Neural crest cell (in vitro differentiated cells): ENCODE data around the gene CRYBB2. TPM values are rescaled to one million over a fixed set of nuclear protein-coding genes. Genes with fewer than 3 reads are reported as not detected.

Experiments
- DNase-seq: peaks from one replicate; pipeline ENCODE4 v3.0.0; 2021; ENCODE audit warnings: low read depth, mixed read lengths, low spot score
- H3K27ac Mint-ChIP-seq: one replicate; pipeline ENCODE4 v1.8.0; 2021; ENCODE audit warnings: mild to moderate bottlenecking, mixed read lengths; ENCODE audit not compliant: unreplicated experiment
- H3K27me3 Mint-ChIP-seq: 2 replicates; pipeline ENCODE4 v1.8.0; 2021; ENCODE audit warnings: low read depth, mild to moderate bottlenecking, mixed read lengths
- H3K36me3 Mint-ChIP-seq: 2 replicates; pipeline ENCODE4 v1.8.0; 2021; ENCODE audit warnings: low read depth, mild to moderate bottlenecking, mixed read lengths
- H3K4me1 Mint-ChIP-seq: 2 replicates; pipeline ENCODE4 v1.8.0; 2021; ENCODE audit warnings: mixed read lengths
- H3K4me3 Mint-ChIP-seq: one replicate; pipeline ENCODE4 v1.8.0; 2021; ENCODE audit warnings: mild to moderate bottlenecking, mixed read lengths
- H3K9me3 Mint-ChIP-seq: 2 replicates; pipeline ENCODE4 v1.8.0; 2021; ENCODE audit warnings: mixed read lengths
- long read RNA-seq: library from polyadenylated mRNA; unstranded; transcript quantifications from one replicate; pipeline ENCODE4 v2.0.0, GENCODE V29; 2020
- total RNA-seq: library from RNA; stranded (reverse); gene quantifications from 2 replicates; pipeline ENCODE4 v1.2.1, GENCODE V29; 2021
- TF ChIP-seq, protein P1 (sequence below): fragments of 200-600 bp; sonication (generic); conservative IDR thresholded peaks from 2 replicates; pipeline ENCODE4 v1.5.0; 2021; ENCODE audit warnings: antibody characterized with exemption, mild to moderate bottlenecking

Gene CRYBB2, protein sequence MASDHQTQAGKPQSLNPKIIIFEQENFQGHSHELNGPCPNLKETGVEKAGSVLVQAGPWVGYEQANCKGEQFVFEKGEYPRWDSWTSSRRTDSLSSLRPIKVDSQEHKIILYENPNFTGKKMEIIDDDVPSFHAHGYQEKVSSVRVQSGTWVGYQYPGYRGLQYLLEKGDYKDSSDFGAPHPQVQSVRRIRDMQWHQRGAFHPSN
- total RNA-seq = not detected in 2 replicates
- long read RNA-seq = 0 reads

DNA sequence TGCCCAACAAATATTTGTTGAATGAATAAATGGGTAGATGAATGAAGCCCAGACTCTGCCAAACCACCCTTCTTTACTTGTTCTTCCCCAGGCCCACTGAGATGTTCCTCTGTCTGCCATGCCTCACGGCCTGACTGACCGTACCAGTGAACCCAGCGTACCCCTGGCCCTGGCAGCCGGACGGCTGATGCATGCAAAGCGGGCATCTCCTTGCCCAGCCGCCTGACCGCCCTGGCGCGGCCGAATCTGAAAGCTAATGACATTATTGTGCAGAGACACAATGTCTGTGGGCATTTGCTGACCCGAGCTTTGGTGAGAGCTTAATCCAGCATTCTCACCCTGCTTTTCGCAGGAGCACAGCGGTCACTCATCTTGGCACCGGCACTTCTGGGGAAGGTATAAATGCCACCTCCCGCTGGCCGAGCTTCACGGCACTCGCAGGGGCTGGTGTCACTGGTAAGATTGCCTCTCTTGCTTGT is at the start of gene CRYBB2:
Gene CRYBB2 (plus strand): TSS at position 429 of the 479 bp plus-strand sequence. CDS start 1,791 bp downstream, outside the sequence.
- Mint-ChIP-seq H3K27ac (no peak within 1 kb of the TSS), H3K4me1 (peaks cover 8% of the 10 kb centered on the region), H3K4me3 (no peak within 1 kb of the TSS), H3K36me3 (no peaks in the 10 kb centered on the region), H3K27me3 (peaks cover 33% of the 10 kb centered on the region), H3K9me3 (no peaks in the 10 kb centered on the region)
- TF ChIP-seq, protein P1, sequence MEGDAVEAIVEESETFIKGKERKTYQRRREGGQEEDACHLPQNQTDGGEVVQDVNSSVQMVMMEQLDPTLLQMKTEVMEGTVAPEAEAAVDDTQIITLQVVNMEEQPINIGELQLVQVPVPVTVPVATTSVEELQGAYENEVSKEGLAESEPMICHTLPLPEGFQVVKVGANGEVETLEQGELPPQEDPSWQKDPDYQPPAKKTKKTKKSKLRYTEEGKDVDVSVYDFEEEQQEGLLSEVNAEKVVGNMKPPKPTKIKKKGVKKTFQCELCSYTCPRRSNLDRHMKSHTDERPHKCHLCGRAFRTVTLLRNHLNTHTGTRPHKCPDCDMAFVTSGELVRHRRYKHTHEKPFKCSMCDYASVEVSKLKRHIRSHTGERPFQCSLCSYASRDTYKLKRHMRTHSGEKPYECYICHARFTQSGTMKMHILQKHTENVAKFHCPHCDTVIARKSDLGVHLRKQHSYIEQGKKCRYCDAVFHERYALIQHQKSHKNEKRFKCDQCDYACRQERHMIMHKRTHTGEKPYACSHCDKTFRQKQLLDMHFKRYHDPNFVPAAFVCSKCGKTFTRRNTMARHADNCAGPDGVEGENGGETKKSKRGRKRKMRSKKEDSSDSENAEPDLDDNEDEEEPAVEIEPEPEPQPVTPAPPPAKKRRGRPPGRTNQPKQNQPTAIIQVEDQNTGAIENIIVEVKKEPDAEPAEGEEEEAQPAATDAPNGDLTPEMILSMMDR = no peak
- DNase-seq = no peak

DNA sequence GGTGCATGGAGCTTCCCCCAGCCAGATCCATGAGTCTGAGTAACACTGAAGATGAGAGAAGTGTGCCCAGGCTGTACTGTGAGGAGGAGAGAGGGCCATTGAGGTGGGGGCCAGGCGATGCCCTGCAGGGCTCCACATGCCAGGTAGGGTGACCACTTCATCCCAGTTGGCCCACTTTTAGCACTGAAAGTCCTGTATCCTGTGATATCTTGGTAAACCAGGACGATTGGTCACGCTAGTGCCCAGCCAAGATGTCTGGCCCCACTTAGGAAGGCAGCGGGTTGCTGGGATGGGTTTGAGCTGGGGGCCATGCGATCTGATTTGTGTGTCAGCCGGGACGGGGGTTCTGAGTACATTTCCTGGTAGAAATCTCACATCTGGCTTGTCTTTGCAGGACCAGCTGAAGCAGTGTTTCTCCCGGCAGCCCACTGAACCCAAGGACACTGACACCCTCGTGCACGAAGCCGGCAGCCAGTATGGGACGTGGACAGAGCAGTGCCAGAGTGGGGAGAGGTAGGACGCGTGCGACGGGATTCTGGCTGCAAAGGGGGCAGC is 48.9 kb upstream of the CRYBB2 start:
- H3K36me3 Mint-ChIP-seq = no peaks in the 10 kb centered on the region
- H3K4me3 Mint-ChIP-seq = no peak overlapping the region
- H3K4me1 Mint-ChIP-seq = no peaks in the 10 kb centered on the region
- H3K27ac Mint-ChIP-seq = peak overlapping the region; percentile 67
- TF ChIP-seq, protein P1 = no peak
- DNase-seq = no peak
- H3K9me3 Mint-ChIP-seq = no peaks in the 10 kb centered on the region
- H3K27me3 Mint-ChIP-seq = no peaks in the 10 kb centered on the region

DNA sequence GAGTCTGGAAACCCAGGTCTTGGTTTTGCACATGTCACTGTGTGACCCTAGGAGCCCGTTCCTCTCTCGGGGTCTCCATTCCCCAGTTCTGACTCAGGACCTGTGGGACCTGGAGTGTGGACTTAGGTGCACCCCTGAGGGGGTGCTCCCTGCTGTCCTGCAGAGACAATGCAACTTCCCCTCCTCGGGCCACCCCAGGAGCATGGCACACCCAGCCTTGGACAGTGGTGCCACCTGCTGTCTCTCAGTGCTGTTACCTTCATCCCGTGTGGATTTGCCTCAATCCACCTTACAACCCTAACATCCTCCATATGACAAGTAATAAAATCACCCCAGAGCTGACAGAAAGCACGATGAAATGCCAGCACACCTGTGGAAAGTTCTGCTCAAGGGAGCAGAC is 47.3 kb upstream of the CRYBB2 start:
- Mint-ChIP-seq H3K4me3 (no peak overlapping the region), H3K4me1 (no peaks in the 10 kb centered on the region), H3K9me3 (no peaks in the 10 kb centered on the region), H3K36me3 (no peaks in the 10 kb centered on the region), H3K27ac (no peak overlapping the region), H3K27me3 (no peaks in the 10 kb centered on the region)
- DNase-seq = no peak
- TF ChIP-seq, protein P1 = peak; percentile 48

DNA sequence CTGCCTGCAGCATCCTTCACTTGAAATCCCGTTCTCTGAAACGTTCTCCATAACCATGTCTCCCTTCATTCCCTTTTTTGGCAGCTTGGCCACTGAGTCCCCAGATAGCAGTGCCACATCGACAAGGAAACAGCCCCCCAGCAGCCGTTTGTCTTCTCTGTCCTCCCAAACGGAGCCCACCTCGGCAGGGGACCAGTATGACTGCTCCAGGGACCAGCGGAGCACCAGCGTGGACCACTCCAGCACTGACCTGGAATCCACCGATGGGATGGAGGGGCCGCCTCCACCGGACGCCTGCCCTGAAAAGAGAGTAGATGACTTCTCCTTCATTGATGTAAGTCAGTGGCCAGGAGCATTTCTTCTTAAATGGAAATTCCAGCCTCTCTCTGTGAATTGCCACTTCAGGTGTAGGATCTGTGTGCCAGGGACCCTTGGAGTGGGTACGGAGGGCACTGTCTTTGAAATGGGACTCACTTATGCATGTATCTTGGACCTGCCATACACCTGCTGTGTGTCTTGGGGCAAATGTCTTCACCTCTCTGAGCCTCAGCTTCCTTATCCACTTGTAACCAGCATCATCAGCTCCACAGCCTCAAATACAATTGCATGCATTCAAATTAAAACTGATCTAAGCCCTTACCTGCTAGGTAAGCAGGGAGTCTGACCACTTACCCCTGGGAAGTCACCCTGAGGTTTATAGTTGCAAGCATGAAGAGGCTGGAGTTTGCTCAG is 45.1 kb upstream of the CRYBB2 start:
- H3K9me3 Mint-ChIP-seq = no peaks in the 10 kb centered on the region
- peaks cover 1% of the 10 kb centered on the region for H3K36me3 Mint-ChIP-seq
- H3K27ac Mint-ChIP-seq = no peak overlapping the region
- TF ChIP-seq, protein P1 = no peak
- no peaks in the 10 kb centered on the region for H3K27me3 Mint-ChIP-seq
- H3K4me3 Mint-ChIP-seq = no peak overlapping the region
- no peak for DNase-seq
- no peaks in the 10 kb centered on the region for H3K4me1 Mint-ChIP-seq

DNA sequence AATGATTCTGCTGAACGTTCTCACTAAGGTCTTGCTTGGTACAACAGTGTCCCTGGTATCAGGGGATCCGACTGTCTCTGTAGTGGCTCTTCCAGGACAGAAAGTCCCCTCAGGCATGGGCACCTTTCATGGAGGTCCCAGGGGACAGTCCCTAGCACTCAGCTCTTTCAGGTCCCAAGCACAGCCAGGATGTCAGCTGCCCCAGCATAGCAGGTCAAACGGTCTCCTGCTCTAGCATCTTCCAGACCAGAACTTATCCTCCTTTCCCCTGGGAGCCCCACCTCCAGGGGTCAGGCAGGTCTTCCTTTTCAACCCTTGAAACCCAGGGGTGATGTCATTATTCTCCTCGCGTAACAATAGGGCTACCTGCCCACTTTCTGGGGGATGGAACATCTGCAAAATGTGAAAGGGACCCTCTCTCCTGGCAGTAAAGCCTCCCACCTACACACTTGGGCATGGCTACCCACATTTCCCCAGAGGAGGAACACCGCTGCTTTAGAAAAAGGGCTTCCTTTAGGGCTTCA is 44.5 kb upstream of the CRYBB2 start:
- H3K27me3 Mint-ChIP-seq = no peaks in the 10 kb centered on the region
- no peak for DNase-seq
- no peak overlapping the region for H3K27ac Mint-ChIP-seq
- peaks cover 5% of the 10 kb centered on the region for H3K9me3 Mint-ChIP-seq
- no peaks in the 10 kb centered on the region for H3K4me1 Mint-ChIP-seq
- TF ChIP-seq, protein P1 = no peak
- H3K4me3 Mint-ChIP-seq = no peak overlapping the region
- peaks cover 7% of the 10 kb centered on the region for H3K36me3 Mint-ChIP-seq
